ENCODE results near the gene PIKFYVE.
"Not testable (repeated sequence)": the region's sequence is repeated elsewhere in the genome, so short reads cannot be mapped to it uniquely, and the experiment has no call there.

Gene PIKFYVE

GRCh38 chr2:208354964-208355381 is 88.9 kb downstream of the PIKFYVE start:
- TF ChIP-seq CTCF (IDR thresholded peaks at IDR 0.05; ENCODE audit: low read depth, low read length) = no peak
- no peak overlapping the region for H3K4me3 ChIP-seq (ENCODE audit: low read depth, low read length)

GRCh38 chr2:208356420-208356819 is 90.4 kb downstream of the PIKFYVE start:
- not testable (repeated sequence) for H3K4me3 ChIP-seq (ENCODE audit: low read depth, low read length)

GRCh38 chr2:208356846-208357574 is 91.0 kb downstream of the PIKFYVE start:
- TF ChIP-seq CTCF (IDR thresholded peaks at IDR 0.05; ENCODE audit: low read depth, low read length) = no peak

GRCh38 chr2:208358758-208359631 is 92.9 kb downstream of the PIKFYVE start:
- H3K4me3 ChIP-seq (ENCODE audit: low read depth, low read length) = no peak overlapping the region

More at GRCh38 chr2:208356846-208357574, 91.0 kb downstream of the PIKFYVE start:
- no peak overlapping the region for H3K4me3 ChIP-seq (ENCODE audit: low read depth, low read length)

GRCh38 chr2:208359632-208359986 is 93.6 kb downstream of the PIKFYVE start:
- no peak overlapping the region for H3K4me3 ChIP-seq (ENCODE audit: low read depth, low read length)
- no peak for TF ChIP-seq CTCF (IDR thresholded peaks at IDR 0.05; ENCODE audit: low read depth, low read length)

More at GRCh38 chr2:208358758-208359631, 92.9 kb downstream of the PIKFYVE start:
- TF ChIP-seq CTCF (IDR thresholded peaks at IDR 0.05; ENCODE audit: low read depth, low read length) = no peak

- TF ChIP-seq CTCF (IDR thresholded peaks at IDR 0.05; ENCODE audit: low read depth, low read length) = no peak
- no peak overlapping the region for H3K4me3 ChIP-seq (ENCODE audit: low read depth, low read length)
These were observed 94.4 kb downstream of the PIKFYVE start for GRCh38 chr2:208360259-208361076.

GRCh38 chr2:208361077-208361441 is 95.0 kb downstream of the PIKFYVE start:
- H3K4me3 ChIP-seq (ENCODE audit: low read depth, low read length) = no peak overlapping the region
- TF ChIP-seq CTCF (IDR thresholded peaks at IDR 0.05; ENCODE audit: low read depth, low read length) = no peak

Data from WI38 (cell line).